ENCODE measurements around the gene CFAP251.

Gene CFAP251

DNA sequence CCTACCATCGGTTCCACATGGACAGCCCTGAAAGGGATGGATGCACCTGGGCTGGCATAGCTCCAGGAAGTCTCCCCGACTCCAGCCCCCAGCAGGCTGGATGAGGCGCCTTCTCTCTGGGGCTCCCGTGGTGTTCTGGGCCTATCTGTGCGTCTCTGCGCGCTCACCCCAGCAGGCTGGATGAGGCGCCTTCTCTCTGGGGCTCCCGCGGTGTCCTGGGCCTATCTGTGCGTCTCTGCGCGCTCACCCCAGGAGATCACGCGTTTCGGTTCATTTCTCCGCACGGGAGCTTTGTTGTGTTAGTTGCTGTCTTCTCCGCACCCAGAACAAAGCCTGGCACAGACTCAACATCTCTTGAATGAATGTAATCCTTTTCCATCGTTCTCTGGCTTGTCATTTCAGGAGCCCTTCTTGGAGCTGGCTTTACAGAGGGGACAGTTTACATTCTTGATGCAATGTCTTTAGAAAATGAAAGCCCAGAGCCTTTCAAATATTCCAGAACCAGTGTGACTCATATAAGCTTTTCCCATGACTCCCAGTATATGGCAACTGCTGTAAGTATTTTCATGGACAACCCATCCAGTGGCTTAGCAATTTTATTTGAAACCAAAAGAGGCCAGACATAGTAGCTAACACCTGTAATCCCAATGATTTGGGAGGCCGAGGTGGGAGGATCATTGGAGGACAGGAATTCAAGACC is 40.3 kb downstream of the CFAP251 start:
- H3K27ac ChIP-seq = peak overlapping the region; percentile 45
- TF ChIP-seq, protein P1, sequence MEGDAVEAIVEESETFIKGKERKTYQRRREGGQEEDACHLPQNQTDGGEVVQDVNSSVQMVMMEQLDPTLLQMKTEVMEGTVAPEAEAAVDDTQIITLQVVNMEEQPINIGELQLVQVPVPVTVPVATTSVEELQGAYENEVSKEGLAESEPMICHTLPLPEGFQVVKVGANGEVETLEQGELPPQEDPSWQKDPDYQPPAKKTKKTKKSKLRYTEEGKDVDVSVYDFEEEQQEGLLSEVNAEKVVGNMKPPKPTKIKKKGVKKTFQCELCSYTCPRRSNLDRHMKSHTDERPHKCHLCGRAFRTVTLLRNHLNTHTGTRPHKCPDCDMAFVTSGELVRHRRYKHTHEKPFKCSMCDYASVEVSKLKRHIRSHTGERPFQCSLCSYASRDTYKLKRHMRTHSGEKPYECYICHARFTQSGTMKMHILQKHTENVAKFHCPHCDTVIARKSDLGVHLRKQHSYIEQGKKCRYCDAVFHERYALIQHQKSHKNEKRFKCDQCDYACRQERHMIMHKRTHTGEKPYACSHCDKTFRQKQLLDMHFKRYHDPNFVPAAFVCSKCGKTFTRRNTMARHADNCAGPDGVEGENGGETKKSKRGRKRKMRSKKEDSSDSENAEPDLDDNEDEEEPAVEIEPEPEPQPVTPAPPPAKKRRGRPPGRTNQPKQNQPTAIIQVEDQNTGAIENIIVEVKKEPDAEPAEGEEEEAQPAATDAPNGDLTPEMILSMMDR (IDR thresholded peaks at IDR 0.05) = no peak
- H2AFZ ChIP-seq = peak overlapping the region; percentile 48

DNA sequence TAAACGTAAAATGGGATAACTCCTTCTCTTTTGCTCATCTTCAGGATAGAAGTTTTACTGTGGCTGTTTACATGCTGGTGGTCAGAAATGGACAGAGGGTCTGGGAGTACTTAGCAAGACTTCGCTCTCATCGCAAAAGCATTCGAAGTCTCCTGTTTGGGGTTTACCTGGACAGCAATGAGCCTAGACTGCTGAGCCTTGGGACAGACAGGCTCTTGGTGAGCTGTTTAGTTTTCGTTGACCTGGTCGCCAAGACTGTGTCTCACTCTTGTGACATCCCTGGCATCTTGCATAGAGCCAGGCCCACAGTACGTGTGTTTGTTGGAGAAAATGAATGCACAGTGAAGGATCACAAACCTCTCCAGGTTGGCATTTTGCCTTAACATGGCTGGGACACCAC is 42.1 kb downstream of the CFAP251 start:
- TF ChIP-seq, protein P1 (IDR thresholded peaks at IDR 0.05) = no peak

More for the DNA sequence above, 40.3 kb downstream of the CFAP251 start:
- Histone ChIP-seq H3K4me3 (ENCODE audit: low read depth, low read length) (peak overlapping the region; percentile 13), H3K4me1 (peaks cover 4% of the 10 kb centered on the region), H3K9me3 (ENCODE audit: control insufficient read depth, low read length) (no peaks in the 10 kb centered on the region), H3K79me2 (no peaks in the 10 kb centered on the region), H3K27me3 (ENCODE audit: control insufficient read depth, insufficient read depth, low read length) (no peaks in the 10 kb centered on the region), H3K36me3 (ENCODE audit: control insufficient read depth, insufficient read depth, low read length) (no peaks in the 10 kb centered on the region), H3K4me2 (ENCODE audit: low read length) (peak overlapping the region; percentile 57), H3K9ac (no peak overlapping the region)

DNA sequence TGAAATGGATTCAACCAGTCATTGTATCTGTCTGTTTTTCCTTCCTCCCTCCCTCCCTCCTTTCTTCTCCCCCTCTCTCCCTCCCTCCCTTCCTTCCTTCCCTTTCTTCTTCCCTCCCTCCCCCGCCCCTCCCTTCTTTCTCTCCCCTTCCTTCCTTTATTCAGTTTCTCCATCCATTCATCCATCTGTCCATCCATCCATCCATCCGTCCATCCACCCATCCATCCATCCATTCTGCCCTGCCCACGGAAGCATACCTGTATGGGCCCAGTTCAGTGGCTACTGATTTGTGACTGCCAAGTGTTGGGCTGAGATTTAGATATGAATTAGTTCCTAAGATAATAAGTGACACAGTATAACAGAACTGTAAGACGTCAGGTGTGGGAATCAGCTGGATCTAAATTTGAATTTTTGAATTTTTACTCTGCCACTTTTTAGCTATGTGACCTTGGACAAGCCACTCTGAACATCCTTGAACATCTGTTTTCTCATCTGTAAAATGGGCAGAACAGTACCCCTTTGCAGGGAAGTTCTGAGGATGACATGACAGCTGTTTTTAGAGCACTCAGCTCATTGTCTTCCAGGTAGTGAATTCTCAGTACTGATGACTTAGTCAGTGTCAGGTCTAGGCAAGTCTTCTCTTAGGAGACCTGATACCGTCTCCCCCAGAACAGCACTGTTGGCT is 42.9 kb downstream of the CFAP251 start:
- TF ChIP-seq, protein P1 (IDR thresholded peaks at IDR 0.05) = no peak
- Histone ChIP-seq H3K9ac (no peak overlapping the region), H3K9me3 (ENCODE audit: control insufficient read depth, low read length) (no peaks in the 10 kb centered on the region)

More for the DNA sequence above, 42.1 kb downstream of the CFAP251 start:
- Histone ChIP-seq H3K4me3 (ENCODE audit: low read depth, low read length) (no peak overlapping the region), H3K27me3 (ENCODE audit: control insufficient read depth, insufficient read depth, low read length) (no peaks in the 10 kb centered on the region), H3K36me3 (ENCODE audit: control insufficient read depth, insufficient read depth, low read length) (no peaks in the 10 kb centered on the region), H3K4me1 (peaks cover 4% of the 10 kb centered on the region), H3K27ac (no peak overlapping the region), H3K9me3 (ENCODE audit: control insufficient read depth, low read length) (no peaks in the 10 kb centered on the region), H3K79me2 (no peaks in the 10 kb centered on the region), H2AFZ (no peak overlapping the region), H3K4me2 (ENCODE audit: low read length) (no peak overlapping the region), H3K9ac (no peak overlapping the region)

DNA sequence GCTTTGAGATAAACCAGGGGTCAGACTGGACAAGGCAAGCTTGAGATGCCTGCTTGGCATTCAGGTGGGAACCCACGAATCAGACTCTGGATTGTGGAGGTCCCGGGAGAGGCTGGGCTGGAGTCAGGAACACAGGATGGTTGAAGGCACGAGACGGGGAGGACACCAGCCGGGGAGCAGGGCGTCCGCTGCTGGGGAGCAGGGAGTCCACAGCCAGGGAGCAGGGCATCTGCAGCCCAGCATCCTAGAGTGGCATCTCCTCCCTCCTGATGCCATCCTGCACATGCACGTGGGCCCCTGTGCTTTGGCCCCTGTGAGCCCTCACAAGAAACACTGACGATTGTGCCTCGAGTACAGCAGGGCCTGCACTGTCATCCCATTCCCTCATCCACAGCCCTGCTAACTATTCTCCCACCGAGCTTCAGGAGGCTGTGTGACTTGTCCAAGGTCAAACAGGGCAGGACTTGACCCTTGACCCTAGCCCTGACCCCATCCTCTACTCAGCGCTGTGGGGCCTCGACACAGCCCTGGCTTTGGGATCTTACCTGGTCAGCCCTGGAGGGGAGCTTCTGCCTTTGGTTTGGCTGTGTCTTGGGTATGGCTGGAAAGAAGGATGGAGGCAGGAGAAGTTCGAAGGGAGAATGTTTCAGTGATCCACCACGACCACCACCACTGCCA is 45.1 kb downstream of the CFAP251 start:
- Histone ChIP-seq H3K27me3 (ENCODE audit: control insufficient read depth, insufficient read depth, low read length) (no peaks in the 10 kb centered on the region), H3K27ac (no peak overlapping the region), H3K9ac (no peak overlapping the region), H3K4me3 (ENCODE audit: low read depth, low read length) (no peak overlapping the region), H3K36me3 (ENCODE audit: control insufficient read depth, insufficient read depth, low read length) (no peaks in the 10 kb centered on the region), H3K9me3 (ENCODE audit: control insufficient read depth, low read length) (no peaks in the 10 kb centered on the region), H3K4me2 (ENCODE audit: low read length) (no peak overlapping the region), H3K79me2 (no peaks in the 10 kb centered on the region), H2AFZ (no peak overlapping the region), H3K4me1 (no peaks in the 10 kb centered on the region)
- TF ChIP-seq, protein P1 (IDR thresholded peaks at IDR 0.05) = no peak

More for the DNA sequence above, 42.9 kb downstream of the CFAP251 start:
- H3K27me3 ChIP-seq (ENCODE audit: control insufficient read depth, insufficient read depth, low read length) = no peaks in the 10 kb centered on the region
- H3K4me2 ChIP-seq (ENCODE audit: low read length) = no peak overlapping the region
- H3K4me3 ChIP-seq (ENCODE audit: low read depth, low read length) = no peak overlapping the region
- peaks cover 4% of the 10 kb centered on the region for H3K4me1 ChIP-seq
- H2AFZ ChIP-seq = no peak overlapping the region
- no peaks in the 10 kb centered on the region for H3K36me3 ChIP-seq (ENCODE audit: control insufficient read depth, insufficient read depth, low read length)
- no peak overlapping the region for H3K27ac ChIP-seq
- H3K79me2 ChIP-seq = no peaks in the 10 kb centered on the region
